Hematopoietic multipotent progenitor cell treated with erythropoietin and hydrocortisone succinate and interleukin-3 and kit ligand, for 8 days (in vitro differentiated cells): ENCODE results near the gene FOXI3.

Experiments used
- DNase-seq: peaks from one replicate; pipeline ENCODE4 v3.0.0-alpha.2; 2015

The FOXI3 gene

DNA sequence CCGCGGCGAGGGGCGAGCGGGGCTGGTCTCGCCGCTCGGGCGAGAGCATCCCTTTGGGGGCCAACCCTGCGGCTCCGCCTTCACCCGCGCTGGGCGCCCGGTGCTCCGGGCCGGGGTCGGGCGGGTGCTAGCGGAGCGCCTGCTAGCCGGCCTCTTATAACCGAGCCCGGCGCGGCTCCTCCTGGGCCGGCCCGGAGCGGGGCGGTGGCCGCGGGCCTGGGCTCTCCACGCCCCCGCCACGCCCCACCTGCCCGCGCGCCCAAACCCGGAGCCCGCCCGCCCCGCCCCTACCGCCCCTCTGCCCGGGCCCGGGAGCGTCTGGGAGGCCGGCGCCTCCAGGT is at the start of gene FOXI3:
FOXI3 (minus strand) TSS at position 129 of the 341 bp plus-strand sequence. CDS start 158 bp downstream, outside the sequence.
- DNase-seq, result no peak

- no peak for DNase-seq
Measured at GRCh38 chr2:88500691-88501090, 48.2 kb upstream of the FOXI3 start.

DNA sequence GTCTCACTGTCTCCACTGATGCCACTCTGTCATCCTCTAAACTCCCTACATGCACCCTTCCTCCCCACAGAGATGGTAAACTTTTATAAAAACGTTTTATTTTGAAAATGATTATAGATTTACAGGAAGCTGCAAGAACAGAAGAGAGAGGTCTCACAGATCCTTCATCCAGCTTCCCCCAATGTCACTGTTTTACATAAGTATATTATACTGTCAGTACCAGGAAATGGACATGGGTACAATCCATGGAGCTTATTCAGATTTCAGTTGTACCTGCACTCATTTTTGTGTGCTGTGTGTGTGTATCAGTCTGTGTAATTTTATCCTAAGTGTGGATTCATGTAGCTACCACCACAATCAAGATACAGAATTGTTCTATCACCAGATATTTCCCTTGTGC is 46.7 kb upstream of the FOXI3 start:
- DNase-seq, result no peak

GRCh38 chr2:88493481-88493880 is 41.0 kb upstream of the FOXI3 start:
- no peak for DNase-seq

DNA sequence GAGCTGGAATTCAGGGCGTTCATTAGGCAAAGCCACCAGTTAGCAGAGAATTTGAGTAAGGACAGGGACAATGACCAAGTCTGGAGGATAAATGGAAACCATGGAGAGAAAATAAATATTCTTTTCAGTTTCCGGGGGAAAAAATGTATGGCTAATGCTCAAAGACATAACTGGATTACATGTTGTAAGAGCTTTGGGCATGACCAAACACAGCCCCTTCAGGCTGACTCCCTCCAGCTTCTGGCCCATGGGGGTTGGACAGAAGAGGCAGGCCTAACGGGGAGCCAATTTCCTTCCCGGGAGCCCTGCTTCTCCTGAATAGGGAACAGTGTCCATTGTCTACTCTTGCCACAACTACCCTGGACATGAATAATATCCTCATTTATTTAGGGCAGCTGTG is 39.5 kb upstream of the FOXI3 start:
- no peak for DNase-seq

- DNase-seq, result peak; percentile 3
Measured at GRCh38 chr2:88489181-88489580, 36.7 kb upstream of the FOXI3 start.

DNA sequence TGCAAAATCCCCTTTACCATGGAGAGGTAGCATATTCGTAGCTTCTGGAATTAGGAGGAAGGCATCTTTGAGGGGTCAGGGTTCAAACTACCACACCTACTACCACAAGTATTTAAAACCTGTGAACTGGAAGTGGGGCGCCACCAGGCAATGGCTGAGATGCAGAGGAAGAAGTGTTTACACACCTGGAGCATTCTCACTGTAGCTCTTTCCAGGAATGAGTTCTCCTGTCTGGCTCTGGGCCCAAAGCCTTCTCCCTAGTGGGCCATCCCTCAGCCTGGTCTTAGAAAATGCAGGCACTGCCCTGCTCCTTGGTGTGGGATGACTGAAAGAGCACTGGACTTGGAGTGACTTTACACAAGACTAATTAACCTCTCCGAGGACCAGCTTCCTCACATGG is 30.7 kb upstream of the FOXI3 start:
- DNase-seq, result no peak

GRCh38 chr2:88481691-88482336 is 29.3 kb upstream of the FOXI3 start:
- no peak for DNase-seq

DNA sequence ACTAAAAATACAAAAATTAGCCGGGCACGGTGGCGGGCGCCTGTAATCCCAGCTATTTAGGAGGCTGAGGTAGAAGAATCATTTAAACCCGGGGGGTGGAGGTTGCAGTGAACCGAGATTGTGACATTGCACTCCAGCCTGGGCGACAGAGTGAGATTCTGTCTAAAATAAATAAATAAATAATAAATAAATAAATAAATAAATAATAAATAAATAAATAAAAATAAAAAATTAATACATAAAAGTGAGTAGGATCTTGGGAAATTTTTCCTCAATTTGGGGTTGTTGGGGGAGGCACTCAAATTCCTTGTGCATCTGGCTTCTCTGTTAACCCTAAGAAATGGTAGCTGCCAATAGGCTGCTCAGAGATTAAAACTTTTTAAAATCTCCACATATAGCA is 20.3 kb upstream of the FOXI3 start:
- no peak for DNase-seq

DNA sequence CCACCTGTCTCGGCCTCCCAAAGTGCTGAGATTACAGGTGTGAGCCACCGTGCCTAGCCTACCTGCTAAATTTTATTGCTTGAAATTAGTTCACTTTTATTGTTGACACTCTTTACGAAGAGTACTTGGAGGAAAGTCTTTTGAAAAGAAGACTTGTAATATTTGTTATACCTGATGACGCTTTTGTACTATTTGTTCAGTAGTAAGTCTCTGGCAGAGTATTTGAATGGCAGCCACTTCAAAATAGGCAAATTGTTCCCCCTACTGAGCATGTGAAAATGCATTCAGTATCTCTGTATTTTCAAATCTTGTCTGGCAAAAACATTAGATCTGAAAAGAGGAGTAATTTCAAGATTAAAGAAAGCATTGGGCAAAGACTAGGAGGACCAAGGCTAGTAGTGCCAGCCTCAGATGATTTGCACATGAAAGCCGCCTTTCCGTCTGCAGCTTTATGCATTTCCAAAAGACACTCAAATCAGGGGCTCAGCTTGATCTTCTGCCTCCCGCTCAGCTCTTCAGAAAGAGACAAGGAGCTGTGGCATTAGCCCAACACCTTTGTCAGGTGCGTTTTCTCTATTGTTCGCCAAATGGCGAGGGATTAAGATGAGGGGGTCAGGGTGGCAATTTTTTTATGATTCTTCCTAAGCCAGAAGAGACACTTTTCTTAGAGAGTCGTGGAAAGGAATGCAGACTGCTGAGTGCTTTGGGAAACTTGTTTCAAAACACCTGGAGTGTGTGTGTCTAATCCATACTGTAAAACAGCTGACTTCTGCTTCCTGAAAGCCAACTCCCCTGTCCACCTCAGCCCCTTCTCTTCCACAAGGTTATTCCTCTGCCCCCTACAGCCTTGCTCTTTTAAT is 18.8 kb upstream of the FOXI3 start:
- DNase-seq, result no peak

- DNase-seq, result no peak
Measured at GRCh38 chr2:88469202-88470114, 17.0 kb upstream of the FOXI3 start.

DNA sequence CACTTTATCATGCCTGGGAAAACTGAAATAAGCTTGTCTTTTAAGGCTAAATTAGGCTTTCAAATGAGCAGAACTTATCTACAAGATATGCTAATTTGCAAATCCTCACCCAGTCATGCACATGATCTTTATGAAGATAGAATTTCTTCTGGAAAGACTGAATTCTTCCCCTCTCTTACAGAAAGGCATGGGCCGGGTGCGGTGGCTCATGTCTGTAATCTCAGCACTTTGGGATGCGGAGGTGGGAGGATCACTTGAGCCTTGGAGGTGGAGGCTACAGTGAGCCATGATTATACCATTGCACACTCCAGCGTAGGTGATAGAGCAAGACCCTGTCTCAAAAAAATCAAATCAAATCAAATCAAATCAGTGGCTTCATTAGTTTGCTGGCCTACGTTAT is 11.7 kb upstream of the FOXI3 start:
- no peak for DNase-seq

GRCh38 chr2:88458633-88459032 is 6.1 kb upstream of the FOXI3 start:
- no peak for DNase-seq

- no peak for DNase-seq
Measured at GRCh38 chr2:88452980-88453582, 588 bp upstream of the FOXI3 start.

DNA sequence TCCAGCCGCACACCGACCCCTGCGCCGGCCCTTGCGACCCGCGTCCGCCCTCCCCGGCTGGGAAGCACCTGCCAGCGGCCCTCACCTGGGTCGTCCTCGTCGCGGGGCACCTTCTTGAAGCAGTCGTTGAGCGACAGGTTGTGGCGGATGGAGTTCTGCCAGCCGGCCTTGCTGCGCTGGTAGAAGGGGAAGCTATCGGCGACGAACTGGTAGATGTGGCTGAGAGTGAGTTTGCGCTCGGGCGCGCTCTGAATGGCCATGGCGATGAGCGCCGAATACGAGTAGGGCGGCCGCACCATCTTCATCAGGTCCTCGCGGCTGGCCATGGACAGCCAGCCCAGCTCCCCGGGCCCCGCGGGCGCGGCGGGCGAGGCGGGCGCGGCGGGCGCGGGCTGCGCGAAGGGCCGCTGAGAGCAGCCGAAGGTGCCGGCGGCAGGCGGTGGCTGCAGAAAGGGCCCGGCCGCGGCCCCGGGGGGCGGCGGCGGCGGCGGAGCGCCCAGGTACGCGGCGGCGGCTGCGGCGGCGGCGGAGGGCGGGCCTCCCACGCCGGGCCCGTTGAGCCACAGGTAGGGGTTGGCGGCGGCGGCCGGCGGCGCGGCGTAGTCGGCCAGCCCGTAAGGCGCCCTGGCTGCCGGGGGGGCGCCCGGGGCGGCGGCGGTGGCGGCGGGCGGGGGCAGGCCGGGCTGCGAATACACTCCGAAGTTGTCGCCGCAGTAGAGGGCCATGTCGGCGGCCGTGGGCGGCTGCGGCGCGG is 505 bp downstream of the FOXI3 start:
- no peak for DNase-seq

DNA sequence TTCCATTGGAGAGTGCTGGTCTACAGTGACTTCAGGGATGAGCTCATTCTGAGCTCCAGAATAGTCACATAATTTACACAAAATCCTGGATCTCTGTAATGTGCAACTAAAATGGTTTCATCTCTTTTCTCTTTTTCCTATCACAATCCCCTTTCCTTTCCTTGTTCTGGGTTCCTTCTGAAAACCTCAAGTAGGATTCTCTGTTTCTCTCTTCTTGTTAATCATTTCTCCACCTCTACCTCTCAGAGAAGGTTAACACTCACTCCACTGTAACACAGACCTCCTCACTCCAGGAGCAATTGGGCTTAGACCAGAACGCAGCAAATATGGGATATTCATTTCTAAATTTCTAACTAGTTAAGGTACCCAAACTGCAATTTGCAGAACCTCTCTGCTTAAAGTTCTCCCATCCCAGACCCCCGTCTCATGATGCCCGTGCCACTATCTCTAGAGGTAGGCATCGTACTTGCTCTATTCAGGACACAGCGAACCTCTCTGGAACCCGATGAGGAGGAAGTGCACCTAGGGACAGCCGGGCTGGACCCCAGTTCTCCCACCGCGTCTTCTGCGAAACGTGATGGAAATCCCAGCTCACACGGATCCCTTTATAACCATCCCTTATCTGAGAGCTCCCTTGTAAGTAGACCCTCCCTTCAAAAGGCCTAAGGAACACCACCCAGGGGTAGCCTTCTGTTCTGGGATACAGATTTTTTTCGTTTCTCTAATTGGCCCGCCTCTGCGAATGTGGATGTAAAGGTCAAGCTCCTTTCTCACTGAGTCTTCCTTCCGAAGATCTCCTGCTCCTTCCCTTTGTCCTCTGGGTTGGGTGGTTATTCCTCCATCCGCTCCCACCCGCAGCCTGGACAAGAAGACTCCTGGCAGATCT is 1.3 kb downstream of the FOXI3 start:
- no peak for DNase-seq

GRCh38 chr2:88450186-88450585 is 2.3 kb downstream of the FOXI3 start:
- DNase-seq, result no peak

- no peak for DNase-seq
Measured at GRCh38 chr2:88448248-88448647, 4.2 kb downstream of the FOXI3 start.

GRCh38 chr2:88443353-88443938 is 9.0 kb downstream of the FOXI3 start:
- no peak for DNase-seq

- no peak for DNase-seq
Measured at GRCh38 chr2:88442473-88442872, 10.0 kb downstream of the FOXI3 start.

DNA sequence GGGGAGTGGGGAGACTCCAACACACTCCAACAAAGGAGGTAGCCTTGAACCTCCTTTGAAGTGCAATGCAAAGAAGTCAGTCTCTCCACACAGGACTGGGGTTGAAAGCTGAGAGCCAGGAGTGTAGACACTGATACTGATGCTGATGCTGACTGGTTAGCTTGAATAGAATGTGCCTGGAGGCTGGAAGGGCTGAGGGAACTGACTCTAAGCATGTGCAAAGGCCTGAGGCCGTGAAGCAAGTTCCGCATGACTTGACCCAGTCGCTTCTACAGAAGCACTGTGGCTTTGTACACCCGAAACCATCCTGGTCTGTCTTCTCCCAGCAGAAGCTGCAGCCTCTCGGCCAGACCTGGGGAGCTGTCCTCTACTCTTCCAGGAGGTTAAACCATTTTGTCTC is 10.4 kb downstream of the FOXI3 start:
- no peak for DNase-seq
